ENCODE results near the gene OR1E1.
"Not testable (repeated sequence)": the region's sequence is repeated elsewhere in the genome, so short reads cannot be mapped to it uniquely, and the experiment has no call there.

OR1E1 gene

GRCh38 chr17:3398310-3398709, at the start of gene OR1E1:
OR1E1 (minus strand) TSS chr17:3398410; CDS start chr17:3398410, 0 bp downstream.
- no peak for DNase-seq (ENCODE audit: low spot score)

GRCh38 chr17:3447625-3448024, 49.4 kb upstream of the OR1E1 start:
- DNase-seq (ENCODE audit: low spot score), result no peak

- no peak for DNase-seq (ENCODE audit: low spot score)
These were observed 42.2 kb upstream of the OR1E1 start for GRCh38 chr17:3440451-3440850.

- DNase-seq (ENCODE audit: low spot score), result no peak
These were observed 40.2 kb upstream of the OR1E1 start for GRCh38 chr17:3438368-3438767.

GRCh38 chr17:3433741-3434140, 35.5 kb upstream of the OR1E1 start, which contains the start of gene OR1E2:
OR1E2 (minus strand) TSS chr17:3433841; CDS start chr17:3433841, 0 bp downstream.
- DNase-seq (ENCODE audit: low spot score), result no peak

- DNase-seq (ENCODE audit: low spot score), result not testable (repeated sequence)
These were observed 35.0 kb upstream of the OR1E1 start for GRCh38 chr17:3433215-3433614.

GRCh38 chr17:3418222-3418621, 20.0 kb upstream of the OR1E1 start:
- no peak for DNase-seq (ENCODE audit: low spot score)

GRCh38 chr17:3415610-3416009, 17.4 kb upstream of the OR1E1 start:
- no peak for DNase-seq (ENCODE audit: low spot score)

GRCh38 chr17:3412216-3412615, 14.0 kb upstream of the OR1E1 start:
- DNase-seq (ENCODE audit: low spot score), result not testable (repeated sequence)

- DNase-seq (ENCODE audit: low spot score), result no peak
These were observed 12.9 kb upstream of the OR1E1 start, which contains the start of gene OR3A3 for GRCh38 chr17:3411070-3411469. OR3A3 (plus strand) TSS chr17:3411370.

GRCh38 chr17:3403856-3404255, 5.6 kb upstream of the OR1E1 start:
- not testable (repeated sequence) for DNase-seq (ENCODE audit: low spot score)

- DNase-seq (ENCODE audit: low spot score), result no peak
These were observed 3.6 kb upstream of the OR1E1 start for GRCh38 chr17:3401786-3402185.

- DNase-seq (ENCODE audit: low spot score), result no peak
These were observed 1.8 kb upstream of the OR1E1 start for GRCh38 chr17:3400055-3400454.

GRCh38 chr17:3397801-3398200, 409 bp downstream of the OR1E1 start:
- DNase-seq (ENCODE audit: low spot score), result not testable (repeated sequence)

GRCh38 chr17:3389791-3390190, 8.4 kb downstream of the OR1E1 start:
- DNase-seq (ENCODE audit: low spot score), result no peak

GRCh38 chr17:3385869-3386816, 12.1 kb downstream of the OR1E1 start, which contains the start of gene OR3A2:
OR3A2 (minus strand) TSS chr17:3386308.
- no peak for DNase-seq (ENCODE audit: low spot score)

- DNase-seq (ENCODE audit: low spot score), result no peak
These were observed 16.3 kb downstream of the OR1E1 start for GRCh38 chr17:3381957-3382356.

GRCh38 chr17:3378321-3378720, 19.9 kb downstream of the OR1E1 start:
- no peak for DNase-seq (ENCODE audit: low spot score)

- not testable (repeated sequence) for DNase-seq (ENCODE audit: low spot score)
These were observed 27.0 kb downstream of the OR1E1 start for GRCh38 chr17:3371167-3371566.

Data from LoVo (cell line).